Endodermal cell (in vitro differentiated cells): ENCODE measurements around the gene HBA2. TPM values are rescaled to one million over a fixed set of nuclear protein-coding genes. Genes with fewer than 3 reads are reported as not detected.
A peak's percentile ranks its signal among the peaks of the same experiment; 100 is the strongest.

Experiments used
- DNase-seq: peaks from one replicate; pipeline ENCODE4 v3.0.0-alpha.2; 2017
- H3K27ac ChIP-seq: 2 replicates; pipeline ENCODE4 v1.5.1; 2013; ENCODE audit warnings: mild to moderate bottlenecking, low read depth, low read length, moderate library complexity
- H3K27me3 ChIP-seq: 2 replicates; pipeline ENCODE4 v1.6.1; 2013; ENCODE audit warnings: mild to moderate bottlenecking, low read length, moderate library complexity; ENCODE audit not compliant: insufficient read depth, control insufficient read depth, poor library complexity, severe bottlenecking
- H3K36me3 ChIP-seq: 2 replicates; pipeline ENCODE4 v1.7.0; 2013; ENCODE audit warnings: mild to moderate bottlenecking, low read length, moderate library complexity; ENCODE audit not compliant: control insufficient read depth, insufficient read depth
- H3K4me1 ChIP-seq: one replicate; pipeline ENCODE4 v1.7.0; 2013; ENCODE audit warnings: low read length; ENCODE audit not compliant: control insufficient read depth, insufficient read depth
- H3K4me3 ChIP-seq: 2 replicates; pipeline ENCODE4 v1.5.1; 2013; ENCODE audit warnings: mild to moderate bottlenecking, low read length, moderate library complexity
- H3K9ac ChIP-seq: 2 replicates; pipeline ENCODE4 v1.6.1; 2013; ENCODE audit warnings: mild to moderate bottlenecking, low read length, moderate library complexity; ENCODE audit not compliant: poor library complexity, severe bottlenecking; ENCODE audit errors: extremely low read depth
- H3K9me3 ChIP-seq: 2 replicates; pipeline ENCODE4 v1.6.1; 2013; ENCODE audit warnings: mild to moderate bottlenecking, low read length, moderate library complexity; ENCODE audit not compliant: control insufficient read depth
- H3K27ac Mint-ChIP-seq: 2 replicates; pipeline ENCODE4 v1.8.0; 2020; ENCODE audit warnings: mixed read lengths
- H3K27me3 Mint-ChIP-seq: 2 replicates; pipeline ENCODE4 v1.8.0; 2021; ENCODE audit warnings: mild to moderate bottlenecking, mixed read lengths; ENCODE audit not compliant: insufficient read depth
- H3K36me3 Mint-ChIP-seq: 2 replicates; pipeline ENCODE4 v1.8.0; 2020; ENCODE audit warnings: low read depth, mixed read lengths
- H3K4me1 Mint-ChIP-seq: 2 replicates; pipeline ENCODE4 v1.8.0; 2020; ENCODE audit warnings: mixed read lengths
- H3K4me3 Mint-ChIP-seq: 2 replicates; pipeline ENCODE4 v1.8.0; 2020; ENCODE audit warnings: mild to moderate bottlenecking, moderate library complexity, mixed read lengths
- H3K9me3 Mint-ChIP-seq: 2 replicates; pipeline ENCODE4 v1.8.0; 2020; ENCODE audit warnings: mild to moderate bottlenecking, mixed read lengths
- CTCF ChIP-seq: fragments of 200-600 bp; sonication (generic); conservative IDR thresholded peaks from 2 replicates; pipeline ENCODE4 v1.5.0; 2021; ENCODE audit warnings: antibody characterized with exemption, mild to moderate bottlenecking
- WGBS, 2 experiments: methylation state at CpG; one replicate each; pipeline versions ENCODE4 v1.1.5 to v1.1.7; 2013; ENCODE audit warnings: missing lambda C conversion rate in 2 of 2, mixed read lengths in 1 of 2; ENCODE audit not compliant: insufficient coverage in 1 of 2, insufficient read length in 1 of 2; 5-methylcytosine and 5-hydroxymethylcytosine counted together
- total RNA-seq, 2 donors: library from RNA; stranded (reverse); fragmentation: NEBNext Ultra II Directional in 1 of 2; extraction: Animal tissue kit (Norgen Biotek cat#: 25700) in 1 of 2; gene quantifications; 2 replicates in 1 of 2; 3 replicates in 1 of 2; pipeline ENCODE4 v1.2.1, GENCODE V29; 2021

HBA2 gene
- total RNA-seq, 2 donors from 2014 or later: 1.2 TPM; not detected in 1

- H3K4me1 Mint-ChIP-seq: no peaks in the 10 kb centered on the region
- 94 to 98% methylated on average over 2 to 3 of the region's 3 CpGs for WGBS, 2 experiments
- H3K27ac Mint-ChIP-seq: peak overlapping the region; percentile 20
- peaks cover 76% of the 10 kb centered on the region for H3K36me3 Mint-ChIP-seq
- Histone ChIP-seq H3K4me1 (no peaks in the 10 kb centered on the region), H3K36me3 (peaks cover 83% of the 10 kb centered on the region), H3K4me3 (no peak overlapping the region), H3K9ac (no peak overlapping the region), H3K27me3 (no peaks in the 10 kb centered on the region), H3K9me3 (no peaks in the 10 kb centered on the region), H3K27ac (no peak overlapping the region)
- no peak overlapping the region for H3K4me3 Mint-ChIP-seq
- H3K27me3 Mint-ChIP-seq: no peaks in the 10 kb centered on the region
- DNase-seq: no peak
- TF ChIP-seq CTCF: no peak
- H3K9me3 Mint-ChIP-seq: no peaks in the 10 kb centered on the region
These were observed 40.3 kb downstream of the HBA2 start for GRCh38 chr16:212999-213398.

- Histone ChIP-seq H3K36me3 (peaks cover 88% of the 10 kb centered on the region), H3K27me3 (no peaks in the 10 kb centered on the region), H3K9ac (no peak overlapping the region), H3K27ac (no peak overlapping the region), H3K9me3 (no peaks in the 10 kb centered on the region), H3K4me3 (no peak overlapping the region), H3K4me1 (no peaks in the 10 kb centered on the region)
- H3K4me3 Mint-ChIP-seq: no peak overlapping the region
- peaks cover 75% of the 10 kb centered on the region for H3K36me3 Mint-ChIP-seq
- no peaks in the 10 kb centered on the region for H3K9me3 Mint-ChIP-seq
- TF ChIP-seq CTCF: no peak
- no peaks in the 10 kb centered on the region for H3K4me1 Mint-ChIP-seq
- no peaks in the 10 kb centered on the region for H3K27me3 Mint-ChIP-seq
- no peak for DNase-seq
- 90 to 94% methylated on average over 4 of the region's 4 CpGs for WGBS, 2 experiments
- H3K27ac Mint-ChIP-seq: no peak overlapping the region
These were observed 47.3 kb downstream of the HBA2 start for GRCh38 chr16:220021-220420.

Other genes with a start within 250 kb of the HBA2 start
- 10 to 100 TPM; 31.1 to 35.8 TPM for gene POLR3K, start 119.3 kb upstream of the HBA2 start, total RNA-seq
- 10 to 100 TPM; 54.2 to 66.4 TPM for gene SNRNP25, start 119.0 kb upstream of the HBA2 start, total RNA-seq
- 10 to 100 TPM; 70.7 to 76.4 TPM for gene RHBDF1, start 100.2 kb upstream of the HBA2 start, total RNA-seq
- 10 to 100 TPM; 59.9 to 62.2 TPM for gene MPG, start 94.7 kb upstream of the HBA2 start, total RNA-seq
- gene NPRL3, start 34.2 kb upstream of the HBA2 start, total RNA-seq: 10 to 100 TPM; 34.8 to 37.0 TPM
- not detected for gene HBZ, start 20.2 kb upstream of the HBA2 start, total RNA-seq
- gene HBM, start 6.9 kb upstream of the HBA2 start, total RNA-seq: not detected
- gene HBA1, start 3.8 kb downstream of the HBA2 start, total RNA-seq: 1 to 10 TPM in 1 of 2 donors, not detected in 1; 1.1 TPM
- 1 to 10 TPM; 1.2 to 1.3 TPM for gene HBQ1, start 7.6 kb downstream of the HBA2 start, total RNA-seq
- 100 to 1,000 TPM; 130 to 151 TPM for gene LUC7L, start 56.6 kb downstream of the HBA2 start, total RNA-seq
- gene FAM234A, start 61.9 kb downstream of the HBA2 start, total RNA-seq: 100 to 1,000 TPM; 123 to 130 TPM
- gene RGS11, start 103.1 kb downstream of the HBA2 start, total RNA-seq: 1 to 10 TPM; 2.0 to 7.8 TPM
- gene ARHGDIG, start 107.7 kb downstream of the HBA2 start, total RNA-seq: 10 to 100 TPM in 1 of 2 donors, 1 to 10 TPM in 1; 6.8 to 19.2 TPM
- 1 to 10 TPM; 2.9 to 9.9 TPM for gene PDIA2, start 110.3 kb downstream of the HBA2 start, total RNA-seq
- gene AXIN1, start 179.8 kb downstream of the HBA2 start, total RNA-seq: 10 to 100 TPM; 36.5 to 37.3 TPM
- gene MRPL28, start 197.7 kb downstream of the HBA2 start, total RNA-seq: 100 to 1,000 TPM; 137 to 138 TPM
- gene PGAP6, start 209.1 kb downstream of the HBA2 start, total RNA-seq: 100 to 1,000 TPM; 104 to 115 TPM
- gene NME4, start 224.3 kb downstream of the HBA2 start, total RNA-seq: 100 to 1,000 TPM; 274 to 350 TPM
- 10 to 100 TPM; 31.8 to 43.5 TPM for gene DECR2, start 229.0 kb downstream of the HBA2 start, total RNA-seq